ENCODE data around the gene MICU1.

- TF ChIP-seq CTCF (IDR thresholded peaks at IDR 0.05), result no peak
- no peak for TF ChIP-seq POLR2AphosphoS5 (IDR thresholded peaks at IDR 0.05)
- no peak for TF ChIP-seq POLR2A (IDR thresholded peaks at IDR 0.05)
Observed at GRCh38 chr10:72321248-72322029, 304.4 kb downstream of the MICU1 start.

Measured in transverse colon (tissue), 4 donors.